K562 treated with DMSO at 1 percent for 24 hours (cell line): ENCODE results near the gene CAMK2N1. TPM values are rescaled to one million over a fixed set of nuclear protein-coding genes. Genes with fewer than 3 reads are reported as not detected.

Experiments
- total RNA-seq: library from RNA; unstranded; fragments of 300-600 nt; gene quantifications from 2 replicates; pipeline ENCODE4 v1.2.3, GENCODE V29; 2022; ENCODE audit warnings: low read depth; ENCODE audit not compliant: insufficient read depth

The CAMK2N1 gene
- 4.7 and 5.5 TPM in 2 replicates for total RNA-seq

GRCh38 chr1:20485527-20486456 is at the start of gene CAMK2N1:
CAMK2N1 (minus strand) TSS chr1:20486210; CDS start chr1:20485379, 831 bp downstream.

GRCh38 chr1:20507564-20508410 is 21.8 kb upstream of the CAMK2N1 start, which contains the start of gene MUL1:
MUL1 (minus strand) TSS chr1:20508151; CDS start chr1:20508024, 127 bp downstream.

Other genes with a start within 250 kb of the CAMK2N1 start
- gene VWA5B1, start 195.3 kb downstream of the CAMK2N1 start, total RNA-seq, result not detected in 2 replicates
- 47.7 and 48.2 TPM in 2 replicates for gene MUL1, start 21.9 kb upstream of the CAMK2N1 start, total RNA-seq
- 0.20 and 0.31 TPM in 2 replicates for gene FAM43B, start 66.4 kb upstream of the CAMK2N1 start, total RNA-seq
- gene CDA, start 102.9 kb upstream of the CAMK2N1 start, total RNA-seq, result not detected in 2 replicates
- 105 and 106 TPM in 2 replicates for gene PINK1, start 147.2 kb upstream of the CAMK2N1 start, total RNA-seq
- 318 and 326 TPM in 2 replicates for gene DDOST, start 175.2 kb upstream of the CAMK2N1 start, total RNA-seq
- 0.22 and 0.36 TPM in 2 replicates for gene KIF17, start 231.8 kb upstream of the CAMK2N1 start, total RNA-seq
- gene SH2D5, start 246.5 kb upstream of the CAMK2N1 start, total RNA-seq, result 0.08 TPM in 1 of 2 replicates, not detected in the other